GM12878 (cell line): ENCODE measurements around the gene MYD88. TPM values are rescaled to one million over a fixed set of nuclear protein-coding genes. Genes with fewer than 3 reads are reported as not detected.
A peak's percentile ranks its signal among the peaks of the same experiment; 100 is the strongest.

ENCODE experiments used
- BMI1 ChIP-seq: fragments of 450-650 bp; IDR thresholded peaks from 2 replicates; pipeline ENCODE4 v1.6.1; 2016; ENCODE audit warnings: mild to moderate bottlenecking, moderate library complexity, borderline replicate concordance
- CBX5 ChIP-seq: sonication (generic); IDR thresholded peaks from 2 replicates; pipeline ENCODE4 v1.6.1; 2016; ENCODE audit warnings: low read depth, moderate library complexity, mild to moderate bottlenecking, inconsistent platforms
- CHD2 ChIP-seq: IDR thresholded peaks from 2 replicates; pipeline ENCODE4 v1.6.1; 2011; ENCODE audit warnings: low read depth, low read length, improper control_type of control experiment, borderline replicate concordance
- CHD4 ChIP-seq: fragments of 200-600 bp; sonication (generic); IDR thresholded peaks from 2 replicates; pipeline ENCODE4 v1.6.1; 2016; ENCODE audit warnings: mild to moderate bottlenecking
- ESRRA ChIP-seq: IDR thresholded peaks from 2 replicates; pipeline ENCODE4 v1.6.1; 2012; ENCODE audit warnings: mild to moderate bottlenecking, low read length, improper control_type of control experiment
- IKZF2 ChIP-seq, 2 experiments: fragments of 450-650 bp; IDR thresholded peaks; 2 replicates each; pipeline ENCODE4 v1.6.1; 2017; ENCODE audit warnings: mild to moderate bottlenecking in 2 of 2, moderate library complexity in 2 of 2
- IRF3 ChIP-seq: fragments of 450-650 bp; IDR thresholded peaks from 2 replicates; pipeline ENCODE4 v1.6.1; 2014; ENCODE audit warnings: mild to moderate bottlenecking
- IRF5 ChIP-seq: fragments of 450-650 bp; IDR thresholded peaks from 2 replicates; pipeline ENCODE4 v1.6.1; 2017; ENCODE audit warnings: borderline replicate concordance
- MEF2A ChIP-seq: IDR thresholded peaks from 2 replicates; pipeline ENCODE4 v1.6.1; 2011; ENCODE audit warnings: low read depth, mild to moderate bottlenecking, low read length, moderate library complexity; ENCODE audit not compliant: insufficient read depth
- NRF1 ChIP-seq: conservative IDR thresholded peaks from 2 replicates; pipeline ENCODE4 v1.6.1; 2011; ENCODE audit warnings: mild to moderate bottlenecking, low read depth, low read length, improper control_type of control experiment
- POLR2A ChIP-seq: IDR thresholded peaks from 2 replicates; pipeline ENCODE4 v1.6.1; 2011; ENCODE audit warnings: low read depth, mild to moderate bottlenecking, low read length
- RUNX3 ChIP-seq: IDR thresholded peaks from 2 replicates; pipeline ENCODE4 v1.6.1; 2012; ENCODE audit warnings: low read length, inconsistent platforms
- SIN3A ChIP-seq: IDR thresholded peaks from 2 replicates; pipeline ENCODE4 v1.6.1; 2012; ENCODE audit warnings: low read depth, low read length, improper control_type of control experiment
- SREBF1 ChIP-seq: IDR thresholded peaks from 2 replicates; pipeline ENCODE4 v1.6.1; 2012; ENCODE audit warnings: mild to moderate bottlenecking, low read length
- STAT3 ChIP-seq: IDR thresholded peaks from 2 replicates; pipeline ENCODE4 v1.6.1; 2011; ENCODE audit warnings: low read depth, low read length, improper control_type of control experiment
- TAF1 ChIP-seq: IDR thresholded peaks from 2 replicates; pipeline ENCODE4 v1.6.1; 2011; ENCODE audit warnings: mild to moderate bottlenecking, low read depth, low read length, borderline replicate concordance
- TBL1XR1 ChIP-seq: IDR thresholded peaks from 2 replicates; pipeline ENCODE4 v1.6.1; 2012; ENCODE audit warnings: low read depth, low read length, improper control_type of control experiment
- YY1 ChIP-seq: IDR thresholded peaks from 2 replicates; pipeline ENCODE4 v1.6.1; 2011; ENCODE audit warnings: low read depth, mild to moderate bottlenecking, low read length
- ZNF24 ChIP-seq: fragments of 450-650 bp; IDR thresholded peaks from 2 replicates; pipeline ENCODE4 v1.6.1; 2017; ENCODE audit warnings: antibody characterized with exemption, mild to moderate bottlenecking
- ZNF384 ChIP-seq: IDR thresholded peaks from 2 replicates; pipeline ENCODE4 v1.6.1; 2012; ENCODE audit warnings: low read depth, mild to moderate bottlenecking, low read length, improper control_type of control experiment, borderline replicate concordance
- ZNF622 ChIP-seq: fragments of 450-650 bp; IDR thresholded peaks from 2 replicates; pipeline ENCODE4 v1.6.1; 2017; ENCODE audit warnings: mild to moderate bottlenecking, inconsistent platforms
- polyA plus RNA-seq, 11 experiments: library from polyadenylated mRNA; depleted of rRNA in 4 of 11; unstranded in 6 of 11; stranded (reverse) in 5 of 11; fragments of >200 nt; fragmentation: Nextera tagmentation in 4 of 11; fragmentation: Illumina TruSeq in 1 of 11; extraction: Ambion mirVana in 4 of 11; extraction: Trizol in 1 of 11; gene quantifications; 1 replicate in 1 of 11; 2 replicates in 10 of 11; pipeline versions ENCODE4 v1.2.1 to v1.2.3, GENCODE V29; 2011 to 2016; ENCODE audit warnings: inconsistent platforms in 2 of 11, missing spikeins in 2 of 11, low read depth in 1 of 11
- total RNA-seq, 4 experiments: library from RNA; depleted of rRNA in 3 of 4; stranded (reverse); fragments of >200 nt in 3 of 4; fragmentation: Illumina TruSeq in 1 of 4; extraction: Trizol in 1 of 4; gene quantifications; 2 replicates each; pipeline versions ENCODE4 v1.2.1 to v1.2.3, GENCODE V29; 2013 to 2021
- TF ChIP-seq, protein P1 (sequence below): fragments of 450-650 bp; IDR thresholded peaks from 2 replicates; pipeline ENCODE4 v1.6.1; 2017; ENCODE audit warnings: mild to moderate bottlenecking
- TF ChIP-seq, protein P2 (sequence below): IDR thresholded peaks from 2 replicates; pipeline ENCODE4 v1.6.1; 2012; ENCODE audit warnings: low read length, inconsistent platforms

The MYD88 gene
- total and polyA plus RNA-seq, 10 of the 15 experiments (the other 5 are each of a cell fraction or from before 2014, with no cell fraction given), result 5.5 to 84.8 (median 67.5) TPM

GRCh38 chr3:38138349-38139190, at the start of gene MYD88 (continued):
- TF ChIP-seq YY1, result peak; percentile 88
- TF ChIP-seq, protein P1, sequence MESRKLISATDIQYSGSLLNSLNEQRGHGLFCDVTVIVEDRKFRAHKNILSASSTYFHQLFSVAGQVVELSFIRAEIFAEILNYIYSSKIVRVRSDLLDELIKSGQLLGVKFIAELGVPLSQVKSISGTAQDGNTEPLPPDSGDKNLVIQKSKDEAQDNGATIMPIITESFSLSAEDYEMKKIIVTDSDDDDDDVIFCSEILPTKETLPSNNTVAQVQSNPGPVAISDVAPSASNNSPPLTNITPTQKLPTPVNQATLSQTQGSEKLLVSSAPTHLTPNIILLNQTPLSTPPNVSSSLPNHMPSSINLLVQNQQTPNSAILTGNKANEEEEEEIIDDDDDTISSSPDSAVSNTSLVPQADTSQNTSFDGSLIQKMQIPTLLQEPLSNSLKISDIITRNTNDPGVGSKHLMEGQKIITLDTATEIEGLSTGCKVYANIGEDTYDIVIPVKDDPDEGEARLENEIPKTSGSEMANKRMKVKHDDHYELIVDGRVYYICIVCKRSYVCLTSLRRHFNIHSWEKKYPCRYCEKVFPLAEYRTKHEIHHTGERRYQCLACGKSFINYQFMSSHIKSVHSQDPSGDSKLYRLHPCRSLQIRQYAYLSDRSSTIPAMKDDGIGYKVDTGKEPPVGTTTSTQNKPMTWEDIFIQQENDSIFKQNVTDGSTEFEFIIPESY, result no peak
- no peak for TF ChIP-seq ZNF622
- TF ChIP-seq STAT3, result no peak
- TF ChIP-seq BMI1, result no peak
- TF ChIP-seq ZNF24, result no peak
- no peak for TF ChIP-seq RUNX3
- 0 out of 2 replicates have a peak, but pooled peaks have one; percentile 33 for TF ChIP-seq CBX5
- no peak for TF ChIP-seq IRF5
- TF ChIP-seq, protein P2, sequence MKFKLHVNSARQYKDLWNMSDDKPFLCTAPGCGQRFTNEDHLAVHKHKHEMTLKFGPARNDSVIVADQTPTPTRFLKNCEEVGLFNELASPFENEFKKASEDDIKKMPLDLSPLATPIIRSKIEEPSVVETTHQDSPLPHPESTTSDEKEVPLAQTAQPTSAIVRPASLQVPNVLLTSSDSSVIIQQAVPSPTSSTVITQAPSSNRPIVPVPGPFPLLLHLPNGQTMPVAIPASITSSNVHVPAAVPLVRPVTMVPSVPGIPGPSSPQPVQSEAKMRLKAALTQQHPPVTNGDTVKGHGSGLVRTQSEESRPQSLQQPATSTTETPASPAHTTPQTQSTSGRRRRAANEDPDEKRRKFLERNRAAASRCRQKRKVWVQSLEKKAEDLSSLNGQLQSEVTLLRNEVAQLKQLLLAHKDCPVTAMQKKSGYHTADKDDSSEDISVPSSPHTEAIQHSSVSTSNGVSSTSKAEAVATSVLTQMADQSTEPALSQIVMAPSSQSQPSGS, result no peak
- TF ChIP-seq TAF1, result peak; percentile 44; the same call in 1 of the 2 replicates
- TF ChIP-seq POLR2A, result peak; percentile 96
- no peak for TF ChIP-seq CHD4
- no peak for TF ChIP-seq ESRRA
- TF ChIP-seq MEF2A, result no peak
- peak; percentile 43 to 63; a peak in 2 of 4 replicates for TF ChIP-seq IKZF2 (IDR thresholded peaks at IDR 0.05)
- no peak for TF ChIP-seq CHD2
- TF ChIP-seq ZNF384, result no peak
- no peak for TF ChIP-seq TBL1XR1
- no peak for TF ChIP-seq IRF3
- TF ChIP-seq SREBF1, result no peak
- no peak for TF ChIP-seq NRF1
- TF ChIP-seq SIN3A, result peak; percentile 82
